Common myeloid progenitor, CD34-positive (primary cell): Measurements from ENCODE around the gene RIPOR3.

Source experiments
- CTCF ChIA-PET: fragments of 350-600 bp; sonication (Branson Sonifier 250); formaldehyde crosslinking; loops from one replicate; lab custom pipeline; 2021; ENCODE audit warnings: antibody characterized with exemption; lab: Charles Lee
- POLR2A ChIA-PET: fragments of 350-600 bp; sonication (Branson Sonifier 250); formaldehyde crosslinking; loops from one replicate; lab custom pipeline; 2021; ENCODE audit warnings: antibody characterized with exemption; lab: Charles Lee
- DNase-seq, 3 donors: peaks; one replicate each; pipeline versions ENCODE4 v3.0.0 to v3.0.0-alpha.2; 2013
- H3K27ac ChIP-seq, 2 experiments: 1 replicate in 1 of 2; 2 replicates in 1 of 2; pipeline ENCODE4 v1.7.0; 2013; ENCODE audit warnings: inconsistent platforms in 2 of 2, low read length in 2 of 2, mild to moderate bottlenecking in 2 of 2, low read depth in 1 of 2, moderate library complexity in 1 of 2; ENCODE audit not compliant: severe bottlenecking in 2 of 2, insufficient read depth in 1 of 2, poor library complexity in 1 of 2
- H3K27me3 ChIP-seq, 5 experiments: replicated peaks in 2 of 5; 1 replicate in 3 of 5; 2 replicates in 2 of 5; pipeline versions ENCODE4 v1.6.1 to v1.7.0; 2013; ENCODE audit warnings: low read length in 4 of 5, mild to moderate bottlenecking in 2 of 5, moderate library complexity in 2 of 5, inconsistent platforms in 1 of 5; ENCODE audit not compliant: insufficient read depth in 5 of 5, control insufficient read depth in 4 of 5
- H3K36me3 ChIP-seq, 4 experiments: 1 replicate in 2 of 4; 2 replicates in 2 of 4; pipeline versions ENCODE4 v1.6.1 to v1.7.0; 2013; ENCODE audit warnings: low read length in 3 of 4, control low read depth in 1 of 4, mild to moderate bottlenecking in 1 of 4; ENCODE audit not compliant: control insufficient read depth in 4 of 4, insufficient read depth in 4 of 4
- H3K4me1 ChIP-seq, 4 experiments: 1 replicate in 3 of 4; 2 replicates in 1 of 4; pipeline versions ENCODE4 v1.6.1 to v1.7.1; 2013; ENCODE audit warnings: low read length in 3 of 4, mild to moderate bottlenecking in 3 of 4, control low read depth in 1 of 4, inconsistent platforms in 1 of 4, moderate library complexity in 1 of 4; ENCODE audit not compliant: control insufficient read depth in 4 of 4, insufficient read depth in 4 of 4; ENCODE audit errors: control extremely low read depth in 1 of 4
- H3K4me3 ChIP-seq, 7 experiments: 1 replicate in 4 of 7; 2 replicates in 3 of 7; pipeline versions ENCODE4 v1.5.1 to v1.7.0; 2013; ENCODE audit warnings: mild to moderate bottlenecking in 7 of 7, low read length in 6 of 7, moderate library complexity in 6 of 7, inconsistent platforms in 2 of 7, low read depth in 2 of 7, control low read depth in 1 of 7; ENCODE audit not compliant: insufficient read depth in 4 of 7, control insufficient read depth in 1 of 7; ENCODE audit errors: extremely low read depth in 1 of 7
- H3K9me3 ChIP-seq, 5 experiments: 1 replicate in 4 of 5; 2 replicates in 1 of 5; pipeline versions ENCODE4 v1.6.1 to v1.7.1; 2013; ENCODE audit warnings: low read length in 4 of 5, mild to moderate bottlenecking in 2 of 5, inconsistent platforms in 1 of 5, low read depth in 1 of 5, moderate library complexity in 1 of 5; ENCODE audit not compliant: control insufficient read depth in 4 of 5, insufficient read depth in 2 of 5; ENCODE audit errors: control extremely low read depth in 1 of 5
- WGBS: methylation state at CpG from one replicate; pipeline ENCODE4 v1.1.5; 2013; ENCODE audit not compliant: insufficient coverage; 5-methylcytosine and 5-hydroxymethylcytosine counted together

The RIPOR3 gene

GRCh38 chr20:50686821-50687220 lies 4.5 kb downstream of the RIPOR3 start:
- CTCF ChIA-PET, result interaction anchor here (1.2 kb wide), 1 partner anchor 44 kb away, joined by 3 read pairs; the partner anchor contains the start of gene PARD6B

GRCh38 chr20:50683570-50683969 lies 7.8 kb downstream of the RIPOR3 start:
- no peak overlapping the region for H3K4me3 ChIP-seq
- ChIA-PET CTCF (no interaction called here), POLR2A (no interaction called here)
- H3K27ac ChIP-seq, result no peak overlapping the region
- 100% methylated on average over 4 of the region's 6 CpGs for WGBS
- H3K4me1 ChIP-seq, result peaks cover 0 to 5% (median 0%) of the 10 kb centered on the region in 4 experiments
- no peak for DNase-seq
- no peaks in the 10 kb centered on the region for H3K9me3 ChIP-seq
- no peaks in the 10 kb centered on the region for H3K27me3 ChIP-seq
- H3K36me3 ChIP-seq, result peaks cover 0 to 3% (median 1%) of the 10 kb centered on the region in 4 experiments

More at GRCh38 chr20:50686821-50687220, 4.5 kb downstream of the RIPOR3 start:
- Histone ChIP-seq H3K27me3 (peaks cover 0 to 2% (median 0%) of the 10 kb centered on the region in 5 experiments), H3K27ac (no peak overlapping the region), H3K4me1 (peaks cover 3 to 29% (median 16%) of the 10 kb centered on the region in 4 experiments), H3K4me3 (no peak overlapping the region), H3K9me3 (no peaks in the 10 kb centered on the region), H3K36me3 (peaks cover 0 to 3% (median 1%) of the 10 kb centered on the region in 4 experiments)
- WGBS, result 98% methylated on average over 10 of the region's 10 CpGs
- POLR2A ChIA-PET, result no interaction called here
- DNase-seq, result no peak

- no peak overlapping the region for H3K4me3 ChIP-seq
- peaks cover 0 to 5% (median 0%) of the 10 kb centered on the region in 4 experiments for H3K4me1 ChIP-seq
- no peak overlapping the region for H3K27ac ChIP-seq
- H3K9me3 ChIP-seq, result no peaks in the 10 kb centered on the region
- H3K36me3 ChIP-seq, result peaks cover 0 to 3% (median 1%) of the 10 kb centered on the region in 4 experiments
- POLR2A ChIA-PET, result no interaction called here
- H3K27me3 ChIP-seq, result no peaks in the 10 kb centered on the region
- CTCF ChIA-PET, result interaction anchor here (0.6 kb wide), 1 partner anchor 94 kb away, joined by 3 read pairs; no protein-coding TSS in a partner anchor
- no peak for DNase-seq
- 100% methylated on average over 1 of the region's 8 CpGs for WGBS
Observed at GRCh38 chr20:50682947-50683530, 8.3 kb downstream of the RIPOR3 start.

- ChIA-PET CTCF (no interaction called here), POLR2A (no interaction called here)
- no peaks in the 10 kb centered on the region for H3K9me3 ChIP-seq
- peaks cover 0 to 3% (median 0%) of the 10 kb centered on the region in 4 experiments for H3K36me3 ChIP-seq
- DNase-seq, result no peak
- peaks cover 0 to 5% (median 0%) of the 10 kb centered on the region in 4 experiments for H3K4me1 ChIP-seq
- no peak overlapping the region for H3K27ac ChIP-seq
- WGBS, result 85% methylated on average over 4 of the region's 4 CpGs
- no peaks in the 10 kb centered on the region for H3K27me3 ChIP-seq
- H3K4me3 ChIP-seq, result no peak overlapping the region
Observed at GRCh38 chr20:50682065-50682464, 9.3 kb downstream of the RIPOR3 start.

GRCh38 chr20:50681359-50682064 lies 9.8 kb downstream of the RIPOR3 start:
- WGBS, result 62% methylated on average over 6 of the region's 12 CpGs
- ChIA-PET CTCF (interaction anchor here (0.6 to 1.6 kb wide), 4 partner anchors 15 to 217 kb away, joined by 3 to 4 read pairs (median 3); no protein-coding TSS in a partner anchor), POLR2A (interaction anchor here (0.6 kb wide), 1 partner anchor 63 kb away, joined by 3 read pairs; no protein-coding TSS in a partner anchor)
- Histone ChIP-seq H3K4me3 (no peak overlapping the region), H3K4me1 (peaks cover 0 to 5% (median 0%) of the 10 kb centered on the region in 4 experiments), H3K36me3 (peaks cover 0 to 3% (median 0%) of the 10 kb centered on the region in 4 experiments), H3K27me3 (no peaks in the 10 kb centered on the region), H3K9me3 (no peaks in the 10 kb centered on the region), H3K27ac (no peak overlapping the region)
- no peak for DNase-seq

- H3K4me3 ChIP-seq, result no peak overlapping the region
- peaks cover 0 to 3% (median 0%) of the 10 kb centered on the region in 4 experiments for H3K36me3 ChIP-seq
- WGBS, result 96% methylated on average over 15 of the region's 19 CpGs
- CTCF ChIA-PET, result interaction anchor here (0.5 to 1.6 kb wide), 6 partner anchors 13 to 218 kb away, joined by 3 to 4 read pairs (median 3); no protein-coding TSS in a partner anchor
- H3K4me1 ChIP-seq, result peaks cover 0 to 11% (median 0%) of the 10 kb centered on the region in 4 experiments
- no peaks in the 10 kb centered on the region for H3K9me3 ChIP-seq
- no peaks in the 10 kb centered on the region for H3K27me3 ChIP-seq
- DNase-seq, result no peak
- H3K27ac ChIP-seq, result no peak overlapping the region
- POLR2A ChIA-PET, result interaction anchor here (0.6 to 1.0 kb wide), 2 partner anchors 18 to 65 kb away, joined by 3 read pairs; no protein-coding TSS in a partner anchor
Observed at GRCh38 chr20:50680105-50680960, 11.0 kb downstream of the RIPOR3 start.
